ENCODE measurements around the gene NOVA1.

DNA sequence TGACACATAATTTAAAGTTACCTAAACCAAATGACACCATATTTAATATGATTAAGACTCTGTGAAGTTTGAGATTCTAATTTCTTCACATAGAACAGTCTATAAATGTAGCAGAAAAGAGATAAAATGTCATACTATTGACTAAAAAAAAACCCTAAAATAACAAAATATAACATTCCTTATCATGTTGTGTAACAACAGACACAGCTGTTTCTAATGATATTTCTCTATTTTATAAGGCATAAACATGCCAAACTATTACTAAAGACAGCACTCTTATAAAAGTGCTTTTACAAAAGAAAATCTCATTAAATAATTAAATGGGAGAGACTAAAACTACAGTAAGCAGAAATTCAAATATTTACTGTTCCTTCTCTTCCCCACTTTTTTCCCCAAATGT lies 49.4 kb downstream of the NOVA1 start:
- TF ChIP-seq LEF1 (IDR thresholded peaks at IDR 0.05; ENCODE audit: borderline replicate concordance) (no peak), SP1 (IDR thresholded peaks at IDR 0.05) (no peak), SUZ12 (IDR thresholded peaks at IDR 0.05) (no peak), FOXK2 (IDR thresholded peaks at IDR 0.05) (no peak), FOXA1 (IDR thresholded peaks at IDR 0.05) (no peak), TARDBP (IDR thresholded peaks at IDR 0.05) (no peak), ELF4 (IDR thresholded peaks at IDR 0.05) (no peak)
